ENCODE measurements around the gene CMTM2.

CMTM2 gene

DNA sequence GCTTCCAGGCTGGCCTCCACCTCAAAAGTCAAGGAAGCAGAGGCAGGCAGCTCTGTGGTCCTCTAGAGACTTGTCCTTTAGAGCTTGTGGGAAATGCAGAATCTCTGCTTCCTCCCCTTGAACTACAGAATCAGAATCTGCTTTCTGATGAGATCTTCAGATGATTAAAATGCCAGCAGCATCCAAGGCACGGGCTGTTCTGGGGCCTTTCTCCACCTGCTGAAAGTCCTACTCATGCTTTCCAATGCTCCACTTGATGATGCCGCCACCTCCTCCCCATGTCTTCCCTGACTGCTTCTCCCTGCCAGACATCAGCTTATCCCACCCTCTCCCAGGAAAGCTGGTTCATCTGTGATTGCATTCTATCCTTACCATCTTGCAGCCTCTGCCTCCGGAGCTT is 58.5 kb downstream of the CMTM2 start:
- DNase-seq = no peak

Measured in right forelimb (tissue), 1 donor.